Stomach (tissue), 4 donors: ENCODE results near the gene ZNF586.

Source experiments
- CTCF ChIP-seq, 7 experiments: fragments of 450-650 bp in 4 of 7; fragments of 200-600 bp in 3 of 7; sonication (generic) in 3 of 7; IDR thresholded peaks; one replicate each; pipeline ENCODE4 v1.5.1; 2016 to 2019; ENCODE audit warnings: antibody characterized with exemption in 7 of 7, control low read depth in 2 of 7, mild to moderate bottlenecking in 1 of 7
- EP300 ChIP-seq: sonication (generic); formaldehyde crosslinking; IDR thresholded peaks from one replicate; pipeline ENCODE4 v1.6.1; 2017; ENCODE audit warnings: antibody characterized with exemption
- POLR2A ChIP-seq, 4 donors: fragments of 450-650 bp; IDR thresholded peaks; one replicate each; pipeline ENCODE4 v1.6.1; 2016; ENCODE audit warnings: antibody characterized with exemption in 4 of 4, control low read depth in 2 of 4, mild to moderate bottlenecking in 1 of 4, moderate library complexity in 1 of 4
- POLR2AphosphoS5 ChIP-seq, 3 donors: sonication (generic); formaldehyde crosslinking; IDR thresholded peaks; one replicate each; pipeline ENCODE4 v1.6.1; 2016; ENCODE audit warnings: antibody characterized with exemption in 3 of 3

DNA sequence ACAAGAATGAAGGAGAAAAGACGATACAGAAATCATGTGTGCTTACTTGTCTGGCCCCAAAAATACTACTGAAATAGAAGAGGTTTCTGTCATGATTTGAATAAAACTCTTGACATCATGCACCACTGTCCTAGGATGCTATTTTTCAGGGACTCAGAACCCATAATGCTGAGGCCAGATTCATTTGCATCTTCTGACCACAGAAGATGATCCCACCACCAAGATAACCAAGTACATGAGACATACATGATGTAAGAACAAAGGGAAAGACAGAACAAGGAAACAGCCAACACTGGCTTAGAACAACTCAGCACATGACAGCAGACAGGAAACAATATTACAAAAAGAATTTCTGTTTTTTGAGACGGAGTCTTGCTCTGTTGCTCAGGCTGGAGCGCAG, 42.8 kb downstream of the ZNF586 start:
- TF ChIP-seq CTCF (IDR thresholded peaks at IDR 0.05) (no peak), POLR2A (IDR thresholded peaks at IDR 0.05) (no peak), POLR2AphosphoS5 (IDR thresholded peaks at IDR 0.05) (no peak), EP300 (no peak)
